WERI-Rb-1 (cell line): ENCODE results near the gene C1orf185.
A peak's percentile ranks its signal among the peaks of the same experiment; 100 is the strongest.
"Not testable (repeated sequence)": the region's sequence is repeated elsewhere in the genome, so short reads cannot be mapped to it uniquely, and the experiment has no call there.

Source experiments
- DNase-seq: peaks from one replicate; pipeline ENCODE4 v3.0.0-alpha.2; 2020
- H3K27ac ChIP-seq: fragments of 250-450 bp; sonication (Bioruptor Pico); 2 replicates; pipeline ENCODE4 v1.5.1; 2020; ENCODE audit warnings: mild to moderate bottlenecking, moderate library complexity
- H3K27me3 ChIP-seq: fragments of 250-450 bp; sonication (Bioruptor Pico); 2 replicates; pipeline ENCODE4 v1.5.1; 2021; ENCODE audit warnings: mild to moderate bottlenecking, low read depth, moderate library complexity; ENCODE audit not compliant: insufficient read depth, severe bottlenecking
- H3K36me3 ChIP-seq: fragments of 250-450 bp; sonication (Bioruptor Pico); 2 replicates; pipeline ENCODE4 v1.5.1; 2020; ENCODE audit warnings: mild to moderate bottlenecking, moderate library complexity
- H3K4me3 ChIP-seq: 2 replicates; pipeline ENCODE4 v1.5.1; 2011; ENCODE audit warnings: low read depth, mild to moderate bottlenecking, control low read depth, low read length
- H3K9me3 ChIP-seq: fragments of 250-450 bp; sonication (Bioruptor Pico); 2 replicates; pipeline ENCODE4 v1.5.1; 2021; ENCODE audit warnings: mild to moderate bottlenecking, moderate library complexity; ENCODE audit not compliant: severe bottlenecking
- TF ChIP-seq, protein P1 (sequence below): IDR thresholded peaks from 2 replicates; pipeline ENCODE4 v1.5.1; 2011; ENCODE audit warnings: low read depth, mild to moderate bottlenecking, control low read depth, inconsistent platforms, low read length

The C1orf185 gene

DNA sequence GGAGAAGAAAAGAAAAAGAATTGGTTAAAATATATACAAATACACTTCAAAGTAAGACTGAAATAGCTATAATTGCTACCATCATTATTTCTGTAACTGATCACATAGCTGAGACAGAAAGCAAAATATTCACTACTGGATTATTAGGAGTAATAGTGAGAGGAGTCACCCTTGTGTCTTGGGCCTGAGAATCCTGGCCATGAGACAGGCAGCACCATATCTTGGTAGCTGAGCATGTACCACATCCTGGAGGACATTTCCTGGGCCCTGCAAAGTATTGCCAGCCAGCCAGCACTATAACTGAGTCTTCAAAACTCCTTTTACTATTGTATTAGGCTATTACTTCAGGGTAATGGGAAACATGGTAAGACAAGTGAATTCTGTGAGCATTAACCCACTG lies 63.5 kb downstream of the C1orf185 start:
- TF ChIP-seq, protein P1, sequence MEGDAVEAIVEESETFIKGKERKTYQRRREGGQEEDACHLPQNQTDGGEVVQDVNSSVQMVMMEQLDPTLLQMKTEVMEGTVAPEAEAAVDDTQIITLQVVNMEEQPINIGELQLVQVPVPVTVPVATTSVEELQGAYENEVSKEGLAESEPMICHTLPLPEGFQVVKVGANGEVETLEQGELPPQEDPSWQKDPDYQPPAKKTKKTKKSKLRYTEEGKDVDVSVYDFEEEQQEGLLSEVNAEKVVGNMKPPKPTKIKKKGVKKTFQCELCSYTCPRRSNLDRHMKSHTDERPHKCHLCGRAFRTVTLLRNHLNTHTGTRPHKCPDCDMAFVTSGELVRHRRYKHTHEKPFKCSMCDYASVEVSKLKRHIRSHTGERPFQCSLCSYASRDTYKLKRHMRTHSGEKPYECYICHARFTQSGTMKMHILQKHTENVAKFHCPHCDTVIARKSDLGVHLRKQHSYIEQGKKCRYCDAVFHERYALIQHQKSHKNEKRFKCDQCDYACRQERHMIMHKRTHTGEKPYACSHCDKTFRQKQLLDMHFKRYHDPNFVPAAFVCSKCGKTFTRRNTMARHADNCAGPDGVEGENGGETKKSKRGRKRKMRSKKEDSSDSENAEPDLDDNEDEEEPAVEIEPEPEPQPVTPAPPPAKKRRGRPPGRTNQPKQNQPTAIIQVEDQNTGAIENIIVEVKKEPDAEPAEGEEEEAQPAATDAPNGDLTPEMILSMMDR, result no peak
- no peak overlapping the region for H3K27ac ChIP-seq
- H3K9me3 ChIP-seq, result no peaks in the 10 kb centered on the region
- H3K27me3 ChIP-seq, result no peaks in the 10 kb centered on the region
- no peak for DNase-seq
- no peaks in the 10 kb centered on the region for H3K36me3 ChIP-seq
- no peak overlapping the region for H3K4me3 ChIP-seq

DNA sequence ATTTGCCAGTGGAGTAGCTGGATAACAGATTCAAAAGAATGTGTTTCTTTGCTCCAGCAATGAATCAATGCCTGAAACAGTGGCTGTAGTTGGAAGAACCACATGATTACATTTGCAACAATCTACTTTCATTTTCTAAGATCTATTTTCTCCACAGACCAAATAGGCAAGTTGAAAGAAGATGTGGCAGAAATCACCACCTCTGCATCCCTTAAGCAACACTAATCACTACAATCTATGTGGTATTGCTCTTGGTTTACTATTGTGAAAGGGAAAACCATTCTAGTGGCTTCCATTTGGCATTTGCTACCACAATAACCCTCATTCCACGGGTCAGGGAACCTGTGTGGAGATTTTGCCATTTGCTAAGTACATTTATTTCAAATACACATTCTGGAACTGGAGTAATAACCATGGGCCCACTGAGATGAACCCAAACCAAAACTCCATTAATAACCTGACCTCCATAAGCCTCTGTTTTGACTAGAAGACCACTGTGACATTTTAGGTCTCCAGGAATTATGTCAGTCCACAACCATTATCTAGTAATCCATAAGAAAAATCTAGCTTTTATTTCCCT lies 66.3 kb downstream of the C1orf185 start:
- Histone ChIP-seq H3K4me3 (no peak overlapping the region), H3K9me3 (peaks cover 2% of the 10 kb centered on the region), H3K27me3 (no peaks in the 10 kb centered on the region), H3K36me3 (no peaks in the 10 kb centered on the region), H3K27ac (peak overlapping the region; percentile 72)
- TF ChIP-seq, protein P1, result no peak
- DNase-seq, result no peak

DNA sequence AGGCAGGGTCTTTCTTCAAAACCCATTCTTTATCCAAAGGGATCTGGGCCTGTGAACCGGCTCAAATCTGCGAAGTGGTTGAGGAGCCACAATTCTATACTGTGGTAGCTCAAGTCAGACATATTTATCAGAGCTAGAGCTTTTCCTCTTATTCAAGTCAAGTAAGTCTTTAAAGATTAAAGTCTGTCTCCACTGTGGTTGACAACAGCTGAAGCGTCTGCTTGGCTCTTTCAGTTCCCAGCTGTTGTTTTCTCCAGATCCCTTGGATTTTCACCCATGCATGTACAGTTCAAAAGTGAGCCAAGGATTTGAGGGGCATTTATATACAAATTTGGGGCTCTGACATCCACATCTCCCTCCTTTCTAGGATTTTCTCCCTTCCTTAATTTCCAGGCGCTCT lies 66.9 kb downstream of the C1orf185 start:
- TF ChIP-seq, protein P1, result no peak
- Histone ChIP-seq H3K9me3 (peaks cover 2% of the 10 kb centered on the region), H3K27me3 (no peaks in the 10 kb centered on the region), H3K27ac (peak overlapping the region; percentile 72), H3K36me3 (no peaks in the 10 kb centered on the region), H3K4me3 (no peak overlapping the region)
- DNase-seq, result peak; percentile 56

DNA sequence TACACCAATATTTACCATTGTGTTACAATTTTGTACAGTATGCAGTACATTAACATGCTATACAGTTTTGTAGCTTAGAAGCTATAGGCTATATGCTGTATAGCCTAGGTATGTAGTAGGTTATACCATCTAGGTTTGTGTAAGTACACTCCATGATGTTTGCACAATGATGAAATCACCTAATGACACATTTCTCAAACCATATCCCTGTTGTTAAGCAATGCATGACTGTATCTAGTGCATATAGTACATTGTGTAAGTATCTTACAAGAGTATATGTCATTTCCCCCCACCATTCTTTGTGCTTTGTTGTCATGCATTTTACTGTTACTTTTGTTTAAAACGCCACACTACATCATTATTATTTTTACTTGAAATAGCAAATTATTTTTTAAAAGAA lies 68.3 kb downstream of the C1orf185 start:
- Histone ChIP-seq H3K9me3 (peaks cover 2% of the 10 kb centered on the region), H3K4me3 (no peak overlapping the region), H3K27me3 (no peaks in the 10 kb centered on the region), H3K27ac (no peak overlapping the region), H3K36me3 (no peaks in the 10 kb centered on the region)
- DNase-seq, result no peak
- TF ChIP-seq, protein P1, result no peak

DNA sequence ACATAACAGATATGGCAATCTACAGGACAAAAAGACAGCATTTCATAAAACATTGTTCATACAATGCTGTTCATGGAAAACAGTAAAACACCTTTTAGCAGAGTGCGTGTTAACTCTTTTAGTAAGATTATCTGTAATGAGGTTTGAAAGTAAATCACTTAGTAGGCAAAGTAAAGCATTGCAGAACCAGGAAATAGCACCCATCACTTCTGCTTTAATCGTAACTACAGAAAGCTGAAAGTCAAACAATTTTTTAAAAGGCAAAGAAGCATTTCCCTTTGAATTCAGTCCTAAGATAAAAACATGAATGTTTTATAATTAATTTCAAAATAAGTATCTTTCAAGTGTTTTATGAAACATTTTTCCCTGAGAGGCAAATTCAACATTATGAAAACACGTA lies 70.8 kb downstream of the C1orf185 start:
- H3K27me3 ChIP-seq, result no peaks in the 10 kb centered on the region
- TF ChIP-seq, protein P1, result no peak
- no peaks in the 10 kb centered on the region for H3K36me3 ChIP-seq
- peaks cover 2% of the 10 kb centered on the region for H3K9me3 ChIP-seq
- no peak for DNase-seq
- no peak overlapping the region for H3K4me3 ChIP-seq
- no peak overlapping the region for H3K27ac ChIP-seq

DNA sequence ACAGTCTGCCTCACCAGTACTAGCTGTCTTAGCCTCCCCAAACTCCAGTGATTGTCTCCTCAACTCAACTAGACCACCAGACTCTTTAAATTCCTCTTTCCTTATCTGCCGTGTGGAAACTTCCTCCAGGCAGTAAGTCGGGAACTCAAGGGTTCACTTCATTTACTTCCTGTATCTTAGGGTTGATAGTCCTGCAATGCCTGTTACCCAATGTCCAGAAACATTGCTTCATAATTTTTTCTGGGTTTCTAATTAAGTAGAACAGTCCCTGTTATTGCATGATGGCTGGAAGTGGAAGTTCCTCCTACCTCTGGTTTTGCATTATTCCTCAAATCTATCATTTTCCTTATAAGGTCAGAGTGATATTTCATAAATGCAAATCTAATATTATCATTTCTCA lies 73.2 kb downstream of the C1orf185 start:
- H3K4me3 ChIP-seq, result no peak overlapping the region
- H3K27ac ChIP-seq, result no peak overlapping the region
- H3K27me3 ChIP-seq, result no peaks in the 10 kb centered on the region
- DNase-seq, result no peak
- H3K9me3 ChIP-seq, result peaks cover 2% of the 10 kb centered on the region
- TF ChIP-seq, protein P1, result no peak
- H3K36me3 ChIP-seq, result no peaks in the 10 kb centered on the region

DNA sequence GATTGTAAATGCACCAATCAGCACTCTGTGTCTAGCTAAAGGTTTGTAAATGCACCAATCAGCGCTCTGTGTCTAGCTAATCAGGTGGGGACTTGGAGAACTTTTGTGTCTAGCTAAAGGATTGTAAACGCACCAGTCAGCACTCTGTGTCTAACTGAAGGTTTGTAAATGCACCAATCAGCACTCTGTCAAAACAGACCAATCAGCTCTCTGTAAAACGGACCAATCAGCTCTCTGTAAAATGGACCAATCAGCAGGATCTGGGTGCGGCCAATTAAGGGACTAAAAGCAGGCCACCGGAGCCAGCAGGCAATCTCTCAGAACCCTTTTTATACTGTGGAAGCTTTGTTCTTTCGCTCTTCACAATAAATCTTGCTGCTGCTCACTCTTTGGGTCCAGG lies 76.0 kb downstream of the C1orf185 start:
- H3K9me3 ChIP-seq, H3K27me3 ChIP-seq, H3K4me3 ChIP-seq, DNase-seq, H3K27ac ChIP-seq, H3K36me3 ChIP-seq: not testable (repeated sequence)
